Activated CD4-positive, CD25-positive, alpha-beta regulatory T cell treated with anti-CD3 and anti-CD28 coated beads, Interleukin-2, amount 50 U/mL, for 72 hours (primary cell): Measurements from ENCODE around the gene TBC1D24.

Experiments
- DNase-seq: peaks from one replicate; pipeline ENCODE4 v3.0.0; 2021

The TBC1D24 gene

DNA sequence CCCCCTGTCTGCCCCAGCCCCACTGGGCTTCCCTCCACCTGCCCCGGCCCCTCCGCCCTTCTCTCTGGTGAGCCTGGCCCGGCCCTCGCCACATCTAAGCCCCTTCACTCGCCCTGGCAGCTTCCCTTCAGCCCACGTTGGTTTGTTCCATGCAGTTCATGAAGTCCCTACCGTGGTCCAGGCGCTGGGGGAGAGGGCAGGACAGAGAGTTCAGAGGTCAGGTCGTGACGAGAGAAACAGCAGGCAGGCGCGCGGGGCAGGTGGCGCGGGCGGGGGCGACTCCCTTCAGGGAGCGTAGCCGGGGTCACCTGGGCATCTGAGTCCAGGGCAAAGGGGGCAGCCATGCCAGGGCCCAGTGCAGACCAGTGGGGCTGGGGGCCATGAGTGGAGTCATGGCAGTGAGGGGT, 23.9 kb upstream of the TBC1D24 start:
- DNase-seq: no peak

DNA sequence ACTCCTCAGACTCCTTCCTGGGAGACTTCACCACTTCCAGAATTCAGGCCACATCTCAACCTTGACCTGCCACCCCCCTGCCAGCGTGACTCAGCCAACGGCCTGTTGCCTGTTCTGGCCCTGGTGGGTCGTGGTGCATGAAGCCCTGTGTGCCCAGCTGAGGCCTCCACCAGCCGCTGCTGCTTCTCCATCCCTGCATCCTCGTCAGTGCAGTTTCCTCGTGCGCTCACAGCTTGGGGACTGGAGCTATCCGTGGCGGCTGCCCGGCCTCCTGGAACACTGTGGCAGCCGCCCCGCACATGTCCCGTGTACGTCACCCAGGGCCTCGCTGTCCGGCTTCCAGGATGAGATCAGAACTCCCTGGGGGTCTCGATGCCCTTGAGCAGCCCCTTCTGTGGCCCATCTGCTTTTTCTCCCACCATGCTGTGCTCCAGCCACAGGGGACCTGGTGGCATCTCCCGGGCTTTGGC, 23.0 kb upstream of the TBC1D24 start:
- no peak for DNase-seq

DNA sequence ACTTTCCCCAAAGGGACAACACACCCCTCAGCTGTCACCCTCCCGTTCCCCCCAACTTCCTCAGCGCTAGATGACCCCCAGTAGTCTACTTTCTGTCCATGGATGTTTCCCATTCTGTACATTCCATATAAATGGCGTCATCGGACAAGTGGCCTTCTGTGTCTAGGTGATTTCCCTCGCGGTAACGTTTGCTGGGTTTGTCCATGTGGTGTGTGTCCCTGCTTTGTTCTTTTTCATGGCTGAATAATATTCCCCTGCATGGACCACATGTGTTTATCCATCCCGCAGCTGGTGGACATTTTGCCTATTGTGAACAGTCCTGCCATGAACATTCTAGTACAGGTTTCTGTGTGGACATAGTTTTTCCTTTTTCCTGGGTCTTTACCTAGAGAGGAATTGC, 22.3 kb upstream of the TBC1D24 start:
- no peak for DNase-seq

DNA sequence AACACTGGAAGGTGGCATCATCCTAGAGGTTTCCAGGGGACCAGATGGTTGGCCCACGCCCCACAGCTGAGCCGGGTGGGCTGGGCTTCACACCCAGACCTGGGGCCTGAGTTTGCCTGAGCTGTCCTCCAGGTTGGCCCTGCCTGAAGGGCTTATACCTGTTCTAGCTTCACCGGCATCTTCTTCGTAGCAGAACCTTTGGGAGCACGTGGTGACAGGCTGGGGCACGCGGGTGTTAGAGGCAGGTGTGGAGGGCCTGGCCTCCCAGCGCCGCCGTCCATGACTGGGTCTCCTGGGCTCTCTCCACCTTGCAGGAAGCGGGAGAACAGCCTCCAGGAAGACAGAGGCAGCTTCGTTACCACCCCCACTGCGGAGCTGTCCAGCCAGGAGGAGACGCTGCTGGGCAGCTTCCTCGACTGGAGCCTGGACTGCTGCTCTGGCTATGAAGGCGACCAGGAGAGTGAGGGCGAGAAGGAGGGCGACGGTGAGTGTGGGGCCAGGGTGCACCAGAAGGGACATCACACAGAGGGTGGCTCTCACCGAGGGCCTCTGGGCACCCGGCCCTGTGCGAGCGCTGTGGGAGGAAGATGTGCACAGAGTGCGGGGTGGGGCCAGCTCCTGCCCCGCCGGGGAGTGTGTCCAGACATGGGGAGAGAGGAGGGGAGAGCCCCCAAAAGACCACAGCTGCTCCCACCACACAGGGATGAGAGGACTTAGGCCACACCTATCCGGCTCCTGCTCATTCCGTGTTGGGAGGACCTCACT, 19.7 kb upstream of the TBC1D24 start:
- DNase-seq: no peak

DNA sequence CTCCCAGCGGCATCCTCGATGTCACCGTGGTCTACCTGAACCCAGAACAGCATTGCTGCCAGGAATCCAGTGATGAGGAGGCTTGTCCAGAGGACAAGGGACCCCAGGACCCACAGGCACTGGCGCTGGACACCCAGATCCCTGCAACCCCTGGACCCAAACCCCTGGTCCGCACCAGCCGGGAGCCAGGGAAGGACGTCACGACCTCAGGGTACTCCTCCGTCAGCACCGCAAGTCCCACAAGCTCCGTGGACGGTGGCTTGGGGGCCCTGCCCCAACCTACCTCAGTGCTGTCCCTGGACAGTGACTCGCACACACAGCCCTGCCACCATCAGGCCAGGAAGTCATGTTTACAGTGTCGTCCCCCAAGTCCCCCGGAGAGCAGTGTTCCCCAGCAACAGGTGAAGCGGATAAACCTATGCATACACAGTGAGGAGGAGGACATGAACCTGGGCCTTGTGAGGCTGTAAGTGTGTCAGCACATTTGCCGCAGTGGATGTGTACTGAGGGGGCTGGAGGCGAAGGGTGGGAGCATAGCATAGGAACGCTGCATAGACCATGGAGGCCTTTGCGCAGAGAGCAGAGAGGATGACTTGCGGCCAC, 18.3 kb upstream of the TBC1D24 start:
- no peak for DNase-seq

DNA sequence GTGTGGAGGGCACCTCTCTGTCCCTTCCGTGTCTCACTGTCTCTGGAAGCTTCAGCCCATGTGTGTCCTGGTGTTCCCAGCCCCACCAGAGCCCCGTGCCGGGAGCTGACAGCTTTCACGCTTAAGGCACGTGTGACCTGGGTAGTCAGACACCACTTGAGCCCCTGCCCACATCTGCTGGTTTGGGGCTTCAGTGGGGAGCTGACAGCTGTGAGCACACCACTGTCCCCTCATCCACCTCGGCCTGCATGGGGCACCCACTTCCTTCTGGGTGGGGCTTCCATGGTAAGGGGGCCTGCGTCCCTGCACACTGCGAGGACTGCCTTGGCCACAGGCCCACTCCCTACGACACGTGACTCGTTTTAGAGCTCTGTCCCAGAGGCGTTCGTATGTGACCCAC, 17.7 kb upstream of the TBC1D24 start:
- DNase-seq: no peak

DNA sequence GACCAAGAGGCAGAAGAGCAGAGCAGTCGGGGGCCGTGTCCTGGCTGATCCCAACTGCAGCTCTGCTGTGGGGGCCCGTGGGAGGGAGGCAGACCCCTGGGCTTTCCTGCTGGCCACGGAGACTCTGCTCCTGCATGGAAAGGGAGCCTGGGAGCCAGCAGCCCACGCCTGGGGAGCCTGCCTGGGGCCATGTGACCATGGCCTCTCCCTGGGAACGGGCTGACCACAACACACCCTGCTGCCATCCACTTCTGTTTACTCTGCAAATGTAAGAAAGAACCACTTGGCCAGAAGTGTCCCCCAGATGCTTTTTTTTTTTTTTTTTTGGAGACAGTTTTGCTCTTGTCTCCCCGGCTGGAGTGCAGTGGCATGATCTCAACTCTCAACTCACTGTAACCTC, 17.0 kb upstream of the TBC1D24 start:
- DNase-seq: no peak

DNA sequence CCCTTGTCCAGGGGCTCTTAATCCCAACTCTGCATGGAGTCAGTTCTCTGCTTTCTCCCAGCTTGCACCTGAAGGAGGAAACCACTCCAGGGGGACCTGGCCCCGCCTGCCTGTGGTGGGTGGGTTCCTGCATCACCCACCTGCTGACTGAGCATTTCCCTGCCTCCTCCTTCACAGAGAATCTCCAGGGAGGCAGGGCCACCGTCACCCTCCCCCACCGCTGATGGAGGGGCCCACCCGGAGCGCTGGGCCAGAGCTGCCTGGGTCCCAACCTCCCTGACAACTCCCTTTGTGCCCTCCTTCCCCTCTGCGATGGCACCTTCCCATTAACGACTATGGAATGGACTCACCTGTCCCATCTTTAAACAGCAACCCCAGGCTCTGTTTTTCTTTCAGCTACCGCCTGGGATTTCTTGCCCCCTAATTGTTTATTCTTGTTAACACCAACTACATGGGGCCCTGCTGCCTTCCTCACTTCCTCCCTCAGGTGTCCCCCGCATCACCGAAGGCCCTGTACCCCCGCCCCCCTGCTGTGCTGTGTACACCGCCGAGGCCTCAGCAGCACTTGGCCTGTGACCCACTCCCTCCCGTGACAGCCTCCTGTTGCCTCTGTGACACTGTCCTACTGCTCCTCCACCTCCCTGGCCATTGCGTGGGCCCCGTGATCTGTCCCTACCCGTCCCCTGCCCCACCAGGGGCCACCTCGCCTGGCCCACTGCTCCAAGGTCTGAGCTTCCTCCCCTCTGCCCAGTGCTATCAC, 15.9 kb upstream of the TBC1D24 start:
- no peak for DNase-seq

DNA sequence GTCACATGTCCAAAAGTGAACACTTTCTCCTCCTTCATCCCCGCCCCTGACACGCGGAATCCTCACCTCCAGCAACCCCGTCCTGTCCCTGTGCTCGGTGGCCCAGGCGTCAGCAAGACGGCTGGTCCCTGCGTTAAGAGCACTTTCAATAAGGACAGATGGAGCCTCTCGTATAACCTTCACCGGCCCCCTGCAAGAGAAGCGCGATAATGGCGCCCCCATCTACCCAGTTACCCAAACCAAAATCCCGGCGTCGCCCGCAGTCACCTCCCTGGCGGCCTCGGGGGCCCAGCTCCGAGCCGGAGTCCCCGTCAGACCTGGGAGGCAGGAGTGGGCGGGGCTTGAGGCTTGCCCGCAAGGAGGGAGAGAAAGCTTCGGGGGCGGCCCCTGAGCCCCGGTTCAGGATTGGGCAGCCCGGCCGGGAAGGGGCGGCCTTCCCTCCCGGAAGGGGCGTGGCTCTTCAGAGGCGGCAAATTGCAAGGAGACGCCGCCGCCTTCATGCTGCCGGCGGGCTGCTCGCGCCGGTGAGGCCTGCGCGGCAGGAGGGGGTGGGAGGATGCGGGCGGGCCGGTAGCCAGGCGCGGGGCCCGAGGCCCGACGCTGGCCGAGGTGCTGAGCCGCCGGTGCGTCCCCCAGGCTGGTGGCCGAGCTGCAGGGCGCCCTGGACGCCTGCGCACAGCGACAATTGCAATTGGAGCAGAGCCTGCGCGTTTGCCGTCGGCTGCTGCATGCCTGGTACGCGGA, 15.1 kb upstream of the TBC1D24 start, which contains the start of gene TEDC2:
TEDC2 (plus strand) TSS at position 463 of the 744 bp plus-strand sequence; CDS start at position 499, 36 bp downstream.
- peak; percentile 98 for DNase-seq

DNA sequence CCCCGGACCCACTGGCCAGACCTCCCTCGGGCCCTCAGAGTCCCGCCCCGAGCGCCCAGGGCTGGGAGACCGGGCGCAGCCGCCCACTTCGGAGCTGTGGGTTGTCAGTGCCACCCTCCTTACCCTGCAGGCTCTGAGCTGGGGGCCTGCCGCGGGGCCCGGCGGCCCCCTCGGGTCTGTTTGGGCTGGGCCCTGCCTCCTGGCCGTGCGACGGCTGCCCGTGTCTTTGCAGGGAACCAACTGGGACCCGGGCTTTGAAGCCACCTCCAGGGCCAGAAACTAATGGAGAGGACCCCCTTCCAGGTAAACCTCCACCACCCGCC, 14.6 kb upstream of the TBC1D24 start:
- no peak for DNase-seq

DNA sequence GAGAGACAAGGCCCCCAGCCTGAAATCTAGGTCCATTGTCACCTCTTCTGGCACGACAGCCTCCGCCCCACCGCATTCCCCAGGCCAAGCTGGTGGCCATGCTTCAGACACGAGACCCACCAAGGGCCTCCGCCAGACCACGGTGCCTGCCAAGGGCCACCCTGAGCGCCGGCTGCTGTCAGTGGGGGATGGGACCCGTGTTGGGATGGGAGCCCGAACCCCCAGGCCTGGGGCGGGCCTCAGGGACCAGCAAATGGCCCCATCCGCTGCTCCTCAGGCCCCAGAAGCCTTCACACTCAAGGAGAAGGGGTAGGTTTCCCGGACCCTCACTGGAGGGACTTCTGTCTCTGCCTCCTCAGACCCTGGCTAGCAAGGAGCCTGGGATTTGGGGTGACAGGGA, 14.0 kb upstream of the TBC1D24 start:
- no peak for DNase-seq

DNA sequence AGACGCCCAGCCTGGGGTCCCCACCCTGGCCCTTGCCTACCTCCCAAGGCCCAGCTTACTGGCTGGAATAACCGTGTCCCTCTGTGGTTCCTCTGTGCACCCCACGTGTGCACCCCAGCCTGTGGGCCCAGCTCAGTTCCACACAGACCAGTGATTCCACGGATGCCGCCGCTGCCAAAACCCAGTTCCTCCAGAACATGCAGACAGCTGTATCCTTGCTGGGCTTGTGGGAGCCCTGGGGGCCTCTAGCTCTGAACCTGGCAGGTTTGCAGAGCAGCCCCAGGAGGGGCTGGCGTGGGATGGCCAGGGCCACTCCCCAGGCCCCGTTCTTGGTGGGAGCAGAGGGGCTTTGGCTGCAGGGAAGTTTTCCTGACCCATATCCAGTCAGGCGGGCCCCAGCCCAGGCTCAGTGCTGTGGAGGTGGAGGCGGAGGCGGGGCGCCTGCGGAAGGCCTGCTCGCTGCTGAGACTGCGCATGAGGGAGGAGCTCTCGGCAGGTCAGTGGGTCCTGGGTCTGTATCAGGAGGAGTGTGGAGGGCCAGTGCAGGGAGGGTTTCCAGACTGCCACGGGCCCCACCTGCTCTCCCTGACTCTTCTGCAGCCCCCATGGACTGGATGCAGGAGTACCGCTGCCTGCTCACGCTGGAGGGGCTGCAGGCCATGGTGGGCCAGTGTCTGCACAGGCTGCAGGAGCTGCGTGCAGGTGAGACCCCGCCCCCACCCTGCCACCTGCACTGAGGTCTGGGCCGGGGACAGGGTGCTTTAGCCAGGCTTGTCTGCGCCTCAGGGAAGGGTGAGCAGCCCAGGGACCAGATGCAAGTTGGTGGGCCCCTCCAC, 12.7 kb upstream of the TBC1D24 start:
- DNase-seq: no peak

DNA sequence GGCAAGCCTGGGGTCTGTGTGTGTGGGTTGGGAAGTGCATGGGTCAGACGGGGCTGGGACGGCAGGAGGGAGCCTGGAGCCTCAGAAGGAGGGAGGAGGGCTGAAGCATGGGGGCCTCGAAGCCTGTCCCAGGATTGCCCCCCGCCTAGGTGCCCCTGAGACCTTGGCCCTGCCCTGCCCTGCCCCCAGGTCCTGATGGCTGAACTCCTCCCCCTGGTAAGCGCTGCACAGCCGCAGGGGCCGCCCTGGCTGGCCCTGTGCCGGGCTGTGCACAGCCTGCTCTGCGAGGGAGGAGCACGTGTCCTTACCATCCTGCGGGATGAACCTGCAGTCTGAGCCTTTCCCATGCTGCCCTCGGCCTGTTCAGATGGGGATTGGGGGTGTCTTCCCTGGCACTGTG, 10.6 kb upstream of the TBC1D24 start:
- no peak for DNase-seq

DNA sequence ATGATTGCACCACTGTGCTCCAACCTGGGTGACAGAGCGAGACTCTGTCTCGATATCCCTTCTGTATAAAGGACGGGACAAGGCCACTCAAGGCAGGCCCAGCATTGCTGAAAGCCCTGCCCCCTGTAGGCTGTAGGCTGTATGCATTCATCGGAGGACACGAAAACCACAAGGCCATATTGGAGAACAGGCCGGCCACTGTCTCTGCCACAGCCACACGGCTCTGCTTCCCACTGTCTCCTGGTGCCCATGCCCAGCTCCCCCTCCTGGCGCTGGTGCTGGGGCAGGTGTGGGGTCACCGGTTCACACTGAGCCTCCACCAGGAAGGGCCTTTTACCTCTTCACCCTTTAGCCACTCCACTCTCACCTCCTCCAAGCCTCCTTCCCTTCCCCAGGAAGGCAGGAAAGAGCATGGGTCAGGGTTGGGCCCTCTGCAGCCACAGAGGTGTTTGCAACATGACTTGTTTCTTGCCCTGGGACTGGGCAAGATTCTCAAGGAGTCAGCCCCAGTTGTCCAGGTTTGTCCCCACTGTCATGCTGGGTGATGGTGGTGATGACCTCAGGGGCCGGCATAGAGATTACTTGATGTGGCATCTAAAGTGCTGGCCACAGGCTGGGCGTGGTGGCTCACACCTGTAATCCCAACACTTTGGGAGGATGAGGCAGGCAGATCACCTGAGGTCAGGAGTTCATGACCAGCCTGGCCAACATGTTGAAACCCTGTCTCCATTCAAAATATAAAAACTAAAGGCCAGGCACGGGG, 9.1 kb upstream of the TBC1D24 start:
- no peak for DNase-seq

DNA sequence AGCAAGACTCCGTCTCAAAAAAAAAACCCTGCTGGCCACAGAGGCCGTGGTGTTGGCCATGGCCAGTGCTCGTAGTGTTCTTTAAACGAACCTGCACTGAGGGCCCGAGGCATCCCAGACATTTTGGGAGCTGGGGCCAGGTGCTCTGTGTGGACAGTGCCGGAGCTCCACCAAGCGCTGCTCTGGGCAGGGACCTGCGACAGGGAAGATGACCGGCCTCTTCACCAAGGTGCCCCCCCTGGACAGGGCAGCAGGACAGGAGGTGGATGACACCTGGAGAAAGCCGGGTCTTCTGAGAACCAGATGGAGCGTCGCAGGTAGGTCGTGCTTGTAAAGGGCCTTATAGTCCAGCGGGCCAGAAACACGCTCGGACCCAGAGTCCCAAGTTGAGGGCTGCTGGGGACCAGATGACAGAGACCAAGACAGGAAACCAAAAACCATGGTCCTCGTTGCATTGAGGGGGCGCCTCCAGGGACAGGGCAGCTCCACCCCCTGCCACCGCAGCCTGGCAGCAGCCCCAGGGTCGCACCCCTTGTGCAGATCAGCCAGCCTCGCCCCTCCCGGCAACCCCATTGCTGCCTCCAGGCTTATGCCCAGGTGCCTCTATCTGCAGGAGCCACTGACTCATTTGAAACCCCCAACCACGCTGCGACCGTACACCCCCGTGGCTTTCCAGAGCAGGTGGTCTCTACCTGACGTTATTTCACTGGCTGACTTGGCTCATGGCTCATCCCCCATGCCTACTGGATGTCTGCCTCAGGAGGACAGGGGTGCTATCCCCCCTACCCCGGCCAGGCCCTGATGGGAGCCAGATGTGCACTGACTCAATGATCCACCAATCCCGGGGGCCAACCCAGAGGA, 8.0 kb upstream of the TBC1D24 start:
- no peak for DNase-seq

DNA sequence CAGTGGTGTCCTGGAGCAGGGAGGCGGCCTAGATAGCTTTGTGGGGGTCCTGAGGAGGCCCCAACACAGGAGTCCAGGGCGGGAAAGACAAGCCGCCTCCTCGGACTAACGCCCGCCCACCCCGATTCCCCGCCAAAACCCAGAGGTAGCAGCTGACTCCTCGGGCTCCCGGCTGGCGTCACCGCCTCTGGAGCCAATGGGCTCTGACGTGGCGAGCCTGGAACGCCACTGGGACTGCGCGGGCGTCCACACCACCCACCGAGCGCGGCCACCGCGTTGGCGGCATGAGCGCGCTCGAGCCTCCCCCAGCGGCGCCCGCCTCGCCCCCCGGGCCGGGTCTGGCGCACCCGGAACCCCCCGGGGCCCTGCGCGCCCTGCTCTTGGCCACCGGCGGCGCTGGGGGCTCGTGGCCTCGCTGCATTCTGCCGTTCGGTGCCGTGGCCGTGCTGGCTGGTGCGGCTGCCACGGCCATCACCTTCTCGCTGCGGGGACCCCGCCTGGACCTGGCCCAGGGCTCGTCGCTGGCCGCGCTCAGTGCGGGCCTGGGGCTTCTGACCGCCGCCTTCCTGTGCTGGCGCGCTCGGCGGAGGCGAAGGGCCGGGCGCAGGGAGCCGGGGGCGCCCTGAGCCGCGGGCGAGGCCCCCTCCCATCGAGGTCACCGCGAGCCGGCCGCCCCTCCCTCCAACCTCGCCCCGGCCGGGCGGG, 7.2 kb upstream of the TBC1D24 start:
- no peak for DNase-seq

DNA sequence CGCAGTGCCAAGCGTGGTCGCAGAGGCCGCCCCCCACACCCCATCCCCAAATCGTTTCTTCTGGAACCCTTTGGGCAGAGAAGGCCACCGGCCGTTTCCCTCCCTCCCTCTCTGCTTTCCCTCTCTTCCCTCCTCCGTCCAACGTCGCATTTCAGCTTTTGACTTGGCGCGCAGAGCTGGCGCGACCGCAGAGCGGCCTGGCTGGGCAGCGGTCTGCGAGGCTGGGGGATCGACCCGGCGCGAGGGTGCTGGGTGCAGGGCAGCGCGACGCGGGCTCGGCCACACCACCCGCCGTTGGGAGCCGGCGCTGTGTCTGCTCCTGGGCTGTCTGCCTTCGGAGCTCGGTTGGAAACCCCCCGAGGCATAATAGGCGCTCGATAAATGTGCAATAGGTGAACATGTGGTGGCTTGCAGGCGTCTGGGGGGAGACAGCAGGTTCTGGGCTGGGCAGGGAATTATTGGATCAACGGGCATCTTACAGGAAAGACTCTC, 6.6 kb upstream of the TBC1D24 start:
- DNase-seq: no peak

DNA sequence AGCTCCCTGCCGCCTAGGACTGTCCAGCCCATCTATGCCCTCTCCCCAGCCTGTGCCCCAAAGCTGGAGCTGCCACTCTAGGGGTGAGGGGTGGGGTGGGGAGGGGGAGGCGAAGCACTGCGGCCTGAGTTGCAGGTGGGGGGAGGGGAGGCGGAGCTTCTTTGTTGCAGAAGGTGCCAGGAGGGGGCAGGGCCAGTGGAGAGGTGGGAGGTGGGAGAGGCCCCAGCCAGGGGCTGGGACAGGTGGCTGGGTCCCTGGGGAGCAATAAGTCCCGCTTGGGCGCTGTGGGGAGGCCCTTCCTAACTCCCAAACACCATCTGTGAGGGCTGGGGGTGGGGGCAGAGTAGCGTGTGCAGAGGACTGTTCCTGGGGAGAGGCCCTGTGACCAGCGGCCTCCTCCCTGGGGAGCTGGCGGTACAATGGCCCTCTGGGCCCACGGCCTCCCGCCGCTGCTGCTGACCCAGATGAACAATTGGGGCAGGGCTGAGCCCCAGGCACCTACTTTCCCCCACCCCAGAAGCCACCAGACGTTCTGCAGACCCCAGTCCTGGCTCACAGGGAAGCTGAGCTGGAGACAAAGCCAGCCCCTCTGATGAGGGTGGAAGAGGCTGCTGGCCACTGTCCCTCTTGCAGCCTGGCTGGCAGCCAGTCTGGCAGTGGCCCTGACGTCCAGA, 6.1 kb upstream of the TBC1D24 start:
- no peak for DNase-seq
